Stimulated activated memory B cell treated with anti-CD40 and anti-IgM and Interleukin-4, amounts not matched to agents 10 μg/mL and 1 μg/mL and 100 μg/mL, for 72 hours (primary cell): ENCODE results near the gene ZGLP1.

Experiments
- ATAC-seq: fragments of 150-1000 bp; cut with Tn5 transposase; 2 replicates; pipeline ENCODE4 v1.10.0; 2021
- H3K27ac Mint-ChIP-seq: one replicate; pipeline ENCODE4 v1.8.0; 2022; ENCODE audit warnings: mild to moderate bottlenecking, mixed read lengths
- H3K27me3 Mint-ChIP-seq: one replicate; pipeline ENCODE4 v1.8.0; 2022; ENCODE audit warnings: mixed read lengths
- H3K36me3 Mint-ChIP-seq: one replicate; pipeline ENCODE4 v1.8.0; 2022; ENCODE audit warnings: mixed read lengths
- H3K4me1 Mint-ChIP-seq: one replicate; pipeline ENCODE4 v1.8.0; 2022; ENCODE audit warnings: mixed read lengths
- H3K4me3 Mint-ChIP-seq: one replicate; pipeline ENCODE4 v1.8.0; 2022; ENCODE audit warnings: mild to moderate bottlenecking, moderate library complexity, mixed read lengths
- H3K9me3 Mint-ChIP-seq: one replicate; pipeline ENCODE4 v1.8.0; 2022; ENCODE audit warnings: mixed read lengths

The ZGLP1 gene

GRCh38 chr19:10256551-10256950, 53.1 kb downstream of the ZGLP1 start:
- Mint-ChIP-seq H3K27ac (no peak overlapping the region), H3K4me3 (no peak overlapping the region), H3K4me1 (peaks cover 46% of the 10 kb centered on the region), H3K36me3 (peaks cover 46% of the 10 kb centered on the region), H3K27me3 (no peaks in the 10 kb centered on the region), H3K9me3 (no peaks in the 10 kb centered on the region)
- ATAC-seq = no peak

- no peak for ATAC-seq
- H3K36me3 Mint-ChIP-seq = peaks cover 46% of the 10 kb centered on the region
- H3K4me1 Mint-ChIP-seq = peaks cover 53% of the 10 kb centered on the region
- H3K27ac Mint-ChIP-seq = no peak overlapping the region
- no peaks in the 10 kb centered on the region for H3K9me3 Mint-ChIP-seq
- H3K27me3 Mint-ChIP-seq = no peaks in the 10 kb centered on the region
- no peak overlapping the region for H3K4me3 Mint-ChIP-seq
Observed at GRCh38 chr19:10255358-10255757, 54.3 kb downstream of the ZGLP1 start.
